HG03025 (cell line): Measurements from ENCODE around the gene EPAS1.
"Not testable (repeated sequence)": the region's sequence is repeated elsewhere in the genome, so short reads cannot be mapped to it uniquely, and the experiment has no call there.

Experiments
- ATAC-seq: cut with Tn5 transposase; IDR thresholded peaks from one replicate; pipeline ENCODE4 v1.9.1; 2021; ENCODE audit warnings: mild to moderate bottlenecking, moderate library complexity; ENCODE audit not compliant: unreplicated experiment, low FRiP score

The EPAS1 gene

GRCh38 chr2:46393865-46394264, 96.7 kb downstream of the EPAS1 start:
- ATAC-seq: no peak

- no peak for ATAC-seq
Observed at GRCh38 chr2:46394649-46395510, 97.7 kb downstream of the EPAS1 start.

- ATAC-seq: not testable (repeated sequence)
Observed at GRCh38 chr2:46395730-46396129, 98.5 kb downstream of the EPAS1 start.

- ATAC-seq: no peak
Observed at GRCh38 chr2:46400016-46400415, 102.8 kb downstream of the EPAS1 start.

- ATAC-seq: no peak
Observed at GRCh38 chr2:46402874-46403273, 105.7 kb downstream of the EPAS1 start.

GRCh38 chr2:46404181-46404759, 107.1 kb downstream of the EPAS1 start:
- no peak for ATAC-seq

- ATAC-seq: no peak
Observed at GRCh38 chr2:46407852-46408455, 110.7 kb downstream of the EPAS1 start.

GRCh38 chr2:46409756-46410155, 112.5 kb downstream of the EPAS1 start:
- no peak for ATAC-seq

GRCh38 chr2:46410273-46411244, 113.4 kb downstream of the EPAS1 start:
- no peak for ATAC-seq

GRCh38 chr2:46411245-46411641, 114.0 kb downstream of the EPAS1 start:
- no peak for ATAC-seq

GRCh38 chr2:46411985-46412384, 114.8 kb downstream of the EPAS1 start:
- ATAC-seq: no peak

GRCh38 chr2:46413111-46413510, 115.9 kb downstream of the EPAS1 start:
- ATAC-seq: no peak

- ATAC-seq: no peak
Observed at GRCh38 chr2:46413631-46414030, 116.4 kb downstream of the EPAS1 start.

- no peak for ATAC-seq
Observed at GRCh38 chr2:46414701-46415100, 117.5 kb downstream of the EPAS1 start.

- no peak for ATAC-seq
Observed at GRCh38 chr2:46416280-46416679, 119.1 kb downstream of the EPAS1 start.

- no peak for ATAC-seq
Observed at GRCh38 chr2:46416739-46417403, 119.7 kb downstream of the EPAS1 start.

GRCh38 chr2:46420945-46421344, 123.7 kb downstream of the EPAS1 start:
- ATAC-seq: no peak

GRCh38 chr2:46421361-46421760, 124.2 kb downstream of the EPAS1 start:
- ATAC-seq: no peak

- no peak for ATAC-seq
Observed at GRCh38 chr2:46422717-46423394, 125.6 kb downstream of the EPAS1 start.
